ENCODE measurements around the gene MAPK8. TPM values are rescaled to one million over a fixed set of nuclear protein-coding genes. Genes with fewer than 3 reads are reported as not detected.
"Not testable (repeated sequence)": the region's sequence is repeated elsewhere in the genome, so short reads cannot be mapped to it uniquely, and the experiment has no call there.

Gene MAPK8
- polyA plus RNA-seq, 2 donors, result 14.5 to 16.1 TPM

DNA sequence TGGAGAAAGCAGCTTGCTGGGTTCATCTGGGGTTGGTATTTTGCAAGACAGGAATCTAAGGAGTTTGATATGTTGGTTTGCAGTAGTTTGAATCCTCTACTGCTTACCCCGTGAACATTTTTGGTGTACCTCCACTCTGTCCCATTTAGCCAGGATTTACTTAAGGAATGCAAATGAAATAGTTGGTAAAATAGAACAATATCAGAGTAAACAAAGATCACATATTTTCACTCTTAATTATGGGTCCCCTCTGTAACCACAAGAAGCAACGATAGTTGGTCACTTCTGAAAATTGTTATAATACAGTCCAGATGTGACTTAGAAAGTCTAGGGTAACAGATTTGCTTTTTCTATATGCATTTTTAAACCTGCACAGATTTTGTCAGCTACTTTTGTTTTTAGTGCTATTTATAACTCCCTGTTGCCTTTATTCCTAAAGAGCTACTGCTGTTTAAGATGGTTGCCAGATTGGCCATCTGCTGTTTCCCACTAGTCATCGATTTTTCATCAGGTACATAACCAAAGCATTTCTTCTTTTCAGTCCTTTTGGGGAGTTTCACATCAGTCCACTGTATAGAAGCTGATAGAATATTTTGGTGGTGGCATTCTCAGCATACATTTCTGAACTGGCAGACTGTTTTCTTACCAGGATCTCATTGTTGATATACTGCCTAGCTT lies 37.6 kb downstream of the MAPK8 start:
- Histone ChIP-seq H3K4me1 (ENCODE audit: control insufficient read depth in 2 of 2, insufficient read depth in 2 of 2, low read length in 1 of 2) (no peaks in the 10 kb centered on the region), H3K27ac (ENCODE audit: low read depth in 2 of 2, low read length in 1 of 2) (no peak overlapping the region), H3K27me3 (ENCODE audit: control insufficient read depth in 1 of 2, insufficient read depth in 2 of 2, low read length in 2 of 2) (no peaks in the 10 kb centered on the region), H3K9me3 (ENCODE audit: control insufficient read depth in 2 of 2, insufficient read depth in 1 of 2, low read depth in 1 of 2, low read length in 1 of 2) (no peaks in the 10 kb centered on the region), H3K36me3 (ENCODE audit: control insufficient read depth in 2 of 2, insufficient read depth in 2 of 2, low read length in 1 of 2) (no peaks in the 10 kb centered on the region), H3K4me3 (ENCODE audit: low read depth in 1 of 2, low read length in 2 of 2) (no peak overlapping the region)
- WGBS, 2 donors, result 61 to 83% methylated on average over 3 of the region's 3 CpGs

DNA sequence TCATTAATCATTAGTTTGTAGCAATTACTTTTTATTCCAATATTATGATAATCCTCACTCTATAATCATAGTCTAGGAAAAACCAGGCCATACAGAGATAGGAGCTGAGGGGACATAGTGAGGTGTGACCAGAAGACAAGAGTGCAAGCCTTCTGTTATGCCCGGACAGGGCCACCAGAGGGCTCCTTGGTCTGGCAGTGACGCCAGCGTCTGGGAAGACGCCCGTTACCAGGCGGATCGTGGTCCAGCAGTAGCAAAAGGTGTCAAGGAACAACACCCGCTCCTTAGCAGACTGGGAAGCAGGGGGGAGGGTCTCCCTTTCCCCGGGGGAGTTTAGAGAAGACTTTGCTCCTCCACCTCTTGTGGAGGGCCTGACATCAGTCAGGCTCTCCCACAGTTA lies 39.8 kb downstream of the MAPK8 start:
- 95 to 96% methylated on average over 9 of the region's 9 CpGs for WGBS, 2 donors
- not testable (repeated sequence) for H3K27ac ChIP-seq (ENCODE audit: low read depth in 2 of 2, low read length in 1 of 2); H3K4me3 ChIP-seq (ENCODE audit: low read depth in 1 of 2, low read length in 2 of 2)

DNA sequence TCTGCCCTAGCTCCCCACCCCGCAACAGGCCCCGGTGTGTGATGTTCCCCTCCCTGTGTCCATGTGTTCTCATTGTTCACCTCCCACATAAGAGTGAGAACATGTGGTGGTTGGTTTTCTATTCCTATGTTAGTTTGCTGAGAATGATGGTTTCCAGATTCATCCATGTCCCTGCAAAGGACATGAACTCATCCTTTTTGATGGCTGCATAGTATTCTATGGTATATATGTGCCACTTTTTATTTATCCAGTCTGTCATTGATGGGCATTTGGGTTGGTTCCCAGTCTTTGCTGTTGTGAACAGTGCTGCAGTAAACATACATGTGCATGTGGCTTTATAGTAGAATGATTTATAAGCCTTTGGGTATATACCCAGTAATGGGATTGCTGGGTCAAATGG lies 41.1 kb downstream of the MAPK8 start:
- H3K36me3 ChIP-seq (ENCODE audit: control insufficient read depth in 2 of 2, insufficient read depth in 2 of 2, low read length in 1 of 2); H3K27me3 ChIP-seq (ENCODE audit: control insufficient read depth in 1 of 2, insufficient read depth in 2 of 2, low read length in 2 of 2); H3K27ac ChIP-seq (ENCODE audit: low read depth in 2 of 2, low read length in 1 of 2); H3K9me3 ChIP-seq (ENCODE audit: control insufficient read depth in 2 of 2, insufficient read depth in 1 of 2, low read depth in 1 of 2, low read length in 1 of 2); H3K4me1 ChIP-seq (ENCODE audit: control insufficient read depth in 2 of 2, insufficient read depth in 2 of 2, low read length in 1 of 2); H3K4me3 ChIP-seq (ENCODE audit: low read depth in 1 of 2, low read length in 2 of 2): not testable (repeated sequence)
- WGBS, 2 donors, result 93 to 100% methylated on average over 2 of the region's 2 CpGs

More for the DNA sequence above, 39.8 kb downstream of the MAPK8 start:
- H3K36me3 ChIP-seq (ENCODE audit: control insufficient read depth in 2 of 2, insufficient read depth in 2 of 2, low read length in 1 of 2); H3K4me1 ChIP-seq (ENCODE audit: control insufficient read depth in 2 of 2, insufficient read depth in 2 of 2, low read length in 1 of 2); H3K27me3 ChIP-seq (ENCODE audit: control insufficient read depth in 1 of 2, insufficient read depth in 2 of 2, low read length in 2 of 2); H3K9me3 ChIP-seq (ENCODE audit: control insufficient read depth in 2 of 2, insufficient read depth in 1 of 2, low read depth in 1 of 2, low read length in 1 of 2): not testable (repeated sequence)

DNA sequence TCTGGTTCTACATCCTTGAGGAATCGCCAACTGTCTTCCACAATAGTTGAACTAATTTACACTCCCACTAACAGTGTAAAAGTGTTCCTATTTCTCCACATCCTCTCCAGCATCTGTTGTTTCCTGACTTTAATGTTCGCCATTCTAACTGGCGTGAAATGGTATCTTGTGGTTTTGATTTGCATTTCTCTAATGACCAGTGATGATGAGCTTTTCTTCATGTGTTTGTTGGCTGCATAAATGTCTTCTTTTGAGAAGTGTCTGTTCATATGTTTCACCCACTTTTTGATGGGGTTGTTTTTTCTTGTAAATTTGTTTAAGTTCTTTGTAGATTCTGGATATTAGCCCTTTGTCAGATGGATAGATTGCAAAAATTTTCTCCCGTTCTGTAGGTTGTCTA lies 41.5 kb downstream of the MAPK8 start:
- 95 to 99% methylated on average over 4 of the region's 4 CpGs for WGBS, 2 donors
- not testable (repeated sequence) for H3K4me3 ChIP-seq (ENCODE audit: low read depth in 1 of 2, low read length in 2 of 2); H3K36me3 ChIP-seq (ENCODE audit: control insufficient read depth in 2 of 2, insufficient read depth in 2 of 2, low read length in 1 of 2); H3K27me3 ChIP-seq (ENCODE audit: control insufficient read depth in 1 of 2, insufficient read depth in 2 of 2, low read length in 2 of 2); H3K4me1 ChIP-seq (ENCODE audit: control insufficient read depth in 2 of 2, insufficient read depth in 2 of 2, low read length in 1 of 2); H3K27ac ChIP-seq (ENCODE audit: low read depth in 2 of 2, low read length in 1 of 2); H3K9me3 ChIP-seq (ENCODE audit: control insufficient read depth in 2 of 2, insufficient read depth in 1 of 2, low read depth in 1 of 2, low read length in 1 of 2)

DNA sequence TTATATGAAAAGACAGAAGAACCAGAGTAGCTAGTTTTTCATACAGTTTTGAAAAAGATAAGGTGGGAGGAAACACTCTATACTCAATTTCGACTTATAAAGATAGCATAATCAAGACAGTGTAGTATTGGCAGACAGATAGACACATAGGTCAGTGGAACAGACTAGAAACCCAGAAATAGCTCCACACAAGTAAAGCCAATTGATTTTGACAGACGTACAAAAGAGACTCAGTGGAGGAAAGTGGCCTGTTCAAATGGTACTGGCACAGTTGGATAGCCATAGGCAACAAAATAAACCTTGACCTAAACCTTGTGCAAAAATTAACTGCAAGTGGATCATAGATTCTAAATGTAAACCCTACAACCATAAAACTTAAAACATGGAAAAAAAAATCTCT lies 46.8 kb downstream of the MAPK8 start:
- no peak overlapping the region for H3K27ac ChIP-seq (ENCODE audit: low read depth in 2 of 2, low read length in 1 of 2)
- H3K27me3 ChIP-seq (ENCODE audit: control insufficient read depth in 1 of 2, insufficient read depth in 2 of 2, low read length in 2 of 2), result no peaks in the 10 kb centered on the region
- 87 to 92% methylated on average over 2 of the region's 2 CpGs for WGBS, 2 donors
- H3K9me3 ChIP-seq (ENCODE audit: control insufficient read depth in 2 of 2, insufficient read depth in 1 of 2, low read depth in 1 of 2, low read length in 1 of 2), result no peaks in the 10 kb centered on the region
- no peaks in the 10 kb centered on the region for H3K36me3 ChIP-seq (ENCODE audit: control insufficient read depth in 2 of 2, insufficient read depth in 2 of 2, low read length in 1 of 2)
- H3K4me1 ChIP-seq (ENCODE audit: control insufficient read depth in 2 of 2, insufficient read depth in 2 of 2, low read length in 1 of 2), result no peaks in the 10 kb centered on the region
- no peak overlapping the region for H3K4me3 ChIP-seq (ENCODE audit: low read depth in 1 of 2, low read length in 2 of 2)

DNA sequence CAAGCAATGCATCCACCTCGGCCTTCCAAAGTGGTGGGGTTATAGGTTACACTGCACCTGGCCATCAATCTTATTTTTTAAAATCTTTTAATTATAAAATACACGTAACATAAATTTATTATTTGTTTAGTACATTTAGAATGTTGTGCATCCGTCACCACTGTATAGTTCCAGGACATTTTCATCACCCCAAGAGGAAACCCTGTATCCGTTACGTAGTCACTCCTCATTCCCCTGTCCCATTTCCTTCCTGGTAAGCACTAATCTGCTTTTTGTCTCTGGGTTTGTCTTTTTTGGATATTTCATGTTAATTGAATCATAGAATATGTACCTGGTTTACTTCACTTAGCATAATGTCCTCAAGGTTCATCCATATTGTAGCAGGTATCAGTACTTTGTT lies 51.2 kb downstream of the MAPK8 start:
- no peaks in the 10 kb centered on the region for H3K9me3 ChIP-seq (ENCODE audit: control insufficient read depth in 2 of 2, insufficient read depth in 1 of 2, low read depth in 1 of 2, low read length in 1 of 2)
- WGBS, 2 donors, result 91 to 94% methylated on average over 5 of the region's 5 CpGs
- no peaks in the 10 kb centered on the region for H3K36me3 ChIP-seq (ENCODE audit: control insufficient read depth in 2 of 2, insufficient read depth in 2 of 2, low read length in 1 of 2)
- no peaks in the 10 kb centered on the region for H3K4me1 ChIP-seq (ENCODE audit: control insufficient read depth in 2 of 2, insufficient read depth in 2 of 2, low read length in 1 of 2)
- H3K4me3 ChIP-seq (ENCODE audit: low read depth in 1 of 2, low read length in 2 of 2), result no peak overlapping the region
- H3K27me3 ChIP-seq (ENCODE audit: control insufficient read depth in 1 of 2, insufficient read depth in 2 of 2, low read length in 2 of 2), result no peaks in the 10 kb centered on the region
- H3K27ac ChIP-seq (ENCODE audit: low read depth in 2 of 2, low read length in 1 of 2), result no peak overlapping the region

DNA sequence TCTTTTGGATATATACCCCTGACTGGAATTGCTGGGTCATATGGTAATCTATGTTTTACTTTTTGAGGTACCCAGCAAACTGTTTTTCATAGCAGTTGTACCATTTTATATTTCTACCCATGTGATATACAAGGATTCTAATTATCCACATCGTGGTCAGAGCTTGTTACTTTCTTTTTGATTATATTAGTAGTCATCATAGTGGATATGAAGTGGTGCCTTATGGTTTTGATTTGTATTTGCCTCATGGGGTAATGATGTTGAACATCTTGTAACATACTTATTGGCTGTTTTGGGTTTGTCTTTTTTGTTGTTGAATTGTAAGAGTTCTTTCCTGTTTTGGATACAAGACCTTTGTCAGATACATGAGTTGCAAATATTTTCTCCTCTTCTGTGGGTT lies 51.7 kb downstream of the MAPK8 start:
- Histone ChIP-seq H3K9me3 (ENCODE audit: control insufficient read depth in 2 of 2, insufficient read depth in 1 of 2, low read depth in 1 of 2, low read length in 1 of 2) (no peaks in the 10 kb centered on the region), H3K27me3 (ENCODE audit: control insufficient read depth in 1 of 2, insufficient read depth in 2 of 2, low read length in 2 of 2) (no peaks in the 10 kb centered on the region), H3K27ac (ENCODE audit: low read depth in 2 of 2, low read length in 1 of 2) (no peak overlapping the region), H3K4me1 (ENCODE audit: control insufficient read depth in 2 of 2, insufficient read depth in 2 of 2, low read length in 1 of 2) (no peaks in the 10 kb centered on the region), H3K36me3 (ENCODE audit: control insufficient read depth in 2 of 2, insufficient read depth in 2 of 2, low read length in 1 of 2) (no peaks in the 10 kb centered on the region), H3K4me3 (ENCODE audit: low read depth in 1 of 2, low read length in 2 of 2) (no peak overlapping the region)
- 69 to 86% methylated on average over 1 of the region's 1 CpG for WGBS, 2 donors

DNA sequence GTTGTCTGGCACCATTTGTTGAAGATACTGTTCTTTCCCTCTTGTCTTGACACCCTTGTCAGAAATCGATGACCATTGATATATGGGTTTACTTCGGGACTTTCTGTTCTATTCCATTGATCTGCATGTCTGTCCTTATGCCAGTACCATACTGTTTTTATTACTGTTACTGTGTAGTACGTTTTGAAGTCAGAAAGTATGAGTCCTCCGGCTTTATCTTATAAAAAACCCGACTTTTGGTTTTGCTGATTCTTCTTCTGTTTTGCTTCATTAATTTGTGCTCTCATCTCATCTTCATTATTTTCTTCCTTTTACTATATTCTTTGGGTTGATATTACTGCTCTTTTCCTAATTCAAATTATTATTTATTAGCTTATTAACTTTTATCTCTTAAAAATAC lies 52.4 kb downstream of the MAPK8 start:
- no peaks in the 10 kb centered on the region for H3K36me3 ChIP-seq (ENCODE audit: control insufficient read depth in 2 of 2, insufficient read depth in 2 of 2, low read length in 1 of 2)
- no peaks in the 10 kb centered on the region for H3K4me1 ChIP-seq (ENCODE audit: control insufficient read depth in 2 of 2, insufficient read depth in 2 of 2, low read length in 1 of 2)
- H3K4me3 ChIP-seq (ENCODE audit: low read depth in 1 of 2, low read length in 2 of 2), result no peak overlapping the region
- 85 to 90% methylated on average over 5 of the region's 5 CpGs for WGBS, 2 donors
- no peak overlapping the region for H3K27ac ChIP-seq (ENCODE audit: low read depth in 2 of 2, low read length in 1 of 2)
- no peaks in the 10 kb centered on the region for H3K9me3 ChIP-seq (ENCODE audit: control insufficient read depth in 2 of 2, insufficient read depth in 1 of 2, low read depth in 1 of 2, low read length in 1 of 2)
- no peaks in the 10 kb centered on the region for H3K27me3 ChIP-seq (ENCODE audit: control insufficient read depth in 1 of 2, insufficient read depth in 2 of 2, low read length in 2 of 2)

DNA sequence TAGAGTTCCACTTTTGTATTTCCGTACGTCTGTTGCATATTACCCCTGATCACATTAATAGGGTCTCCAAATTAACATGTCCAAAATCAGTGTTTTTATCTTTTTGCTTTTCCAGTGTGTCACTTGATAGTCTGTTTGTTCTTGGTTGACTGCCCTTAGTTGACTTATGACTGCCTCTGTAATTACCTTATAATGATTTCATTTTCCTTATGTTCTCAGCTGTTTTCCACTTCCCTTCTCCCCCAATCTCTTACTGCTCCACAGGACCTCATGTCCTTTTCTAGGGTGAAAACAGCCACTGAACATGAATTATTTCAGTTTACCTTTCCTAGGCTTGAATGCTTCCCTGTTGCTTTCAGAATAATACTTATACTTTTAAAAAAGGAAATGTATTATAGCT lies 54.7 kb downstream of the MAPK8 start:
- Histone ChIP-seq H3K27me3 (ENCODE audit: control insufficient read depth in 1 of 2, insufficient read depth in 2 of 2, low read length in 2 of 2) (no peaks in the 10 kb centered on the region), H3K36me3 (ENCODE audit: control insufficient read depth in 2 of 2, insufficient read depth in 2 of 2, low read length in 1 of 2) (no peaks in the 10 kb centered on the region), H3K27ac (ENCODE audit: low read depth in 2 of 2, low read length in 1 of 2) (no peak overlapping the region), H3K9me3 (ENCODE audit: control insufficient read depth in 2 of 2, insufficient read depth in 1 of 2, low read depth in 1 of 2, low read length in 1 of 2) (no peaks in the 10 kb centered on the region), H3K4me1 (ENCODE audit: control insufficient read depth in 2 of 2, insufficient read depth in 2 of 2, low read length in 1 of 2) (no peaks in the 10 kb centered on the region), H3K4me3 (ENCODE audit: low read depth in 1 of 2, low read length in 2 of 2) (no peak overlapping the region)
- 89 to 91% methylated on average over 2 of the region's 2 CpGs for WGBS, 2 donors

DNA sequence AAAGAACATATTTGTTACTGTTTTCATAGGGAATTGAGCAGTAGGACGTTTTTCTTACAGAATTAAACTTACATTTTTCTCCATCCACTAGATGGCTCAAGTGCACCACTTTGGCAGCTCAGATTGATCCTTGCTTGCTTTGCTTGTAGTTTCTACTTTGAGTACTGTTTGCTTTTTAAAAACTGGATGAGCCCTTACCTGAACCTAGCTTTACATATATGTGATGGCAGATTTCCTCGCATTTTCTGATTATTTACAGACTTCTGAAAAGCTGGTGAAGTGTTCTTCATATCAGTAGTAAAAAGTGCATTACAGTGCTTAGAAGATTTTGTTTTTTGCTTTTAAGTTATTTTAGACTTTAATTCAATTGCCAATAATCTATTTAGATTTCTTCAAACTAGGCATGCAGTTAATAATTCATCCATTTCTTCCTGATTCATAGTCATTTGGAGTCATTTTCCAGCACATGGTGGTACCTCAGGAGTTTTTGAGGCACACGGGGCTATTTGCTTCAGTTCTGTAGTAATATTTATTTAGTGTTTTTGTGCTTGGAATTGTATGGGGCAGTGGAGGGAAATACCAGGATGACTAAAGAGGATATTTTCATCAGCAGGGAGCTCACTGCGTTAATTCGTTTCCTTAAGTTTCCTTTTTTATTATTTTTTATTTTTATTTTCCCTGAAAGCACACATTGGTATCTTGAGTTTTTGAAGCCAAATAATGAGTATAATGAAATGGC lies 57.3 kb downstream of the MAPK8 start:
- 25 to 34% methylated on average over 5 of the region's 5 CpGs for whole genome bisulfite sequencing, 2 donors
- Histone ChIP-seq H3K4me3 (ENCODE audit: low read depth in 1 of 2, low read length in 2 of 2) (no peak overlapping the region), H3K4me1 (ENCODE audit: control insufficient read depth in 2 of 2, insufficient read depth in 2 of 2, low read length in 1 of 2) (no peaks in the 10 kb centered on the region), H3K36me3 (ENCODE audit: control insufficient read depth in 2 of 2, insufficient read depth in 2 of 2, low read length in 1 of 2) (no peaks in the 10 kb centered on the region), H3K27me3 (ENCODE audit: control insufficient read depth in 1 of 2, insufficient read depth in 2 of 2, low read length in 2 of 2) (no peaks in the 10 kb centered on the region), H3K27ac (ENCODE audit: low read depth in 2 of 2, low read length in 1 of 2) (no peak overlapping the region), H3K9me3 (ENCODE audit: control insufficient read depth in 2 of 2, insufficient read depth in 1 of 2, low read depth in 1 of 2, low read length in 1 of 2) (no peaks in the 10 kb centered on the region)

Data from esophagus (tissue), 2 donors.